HG02981 (cell line): ENCODE measurements around the gene RAB11FIP5.
"Not testable (repeated sequence)": the region's sequence is repeated elsewhere in the genome, so short reads cannot be mapped to it uniquely, and the experiment has no call there.

Experiments
- ATAC-seq: cut with Tn5 transposase; IDR thresholded peaks from one replicate; pipeline ENCODE4 v1.9.1; 2021; ENCODE audit warnings: mild to moderate bottlenecking, moderate library complexity; ENCODE audit not compliant: unreplicated experiment

Gene RAB11FIP5

GRCh38 chr2:73071360-73072128 lies 41.2 kb downstream of the RAB11FIP5 start, which contains the start of gene SFXN5:
TSS of gene SFXN5 (minus strand) at chr2:73071712. CDS start at chr2:73071705, 7 bp downstream.
- peak; percentile 91 for ATAC-seq

GRCh38 chr2:73070643-73071359 lies 41.9 kb downstream of the RAB11FIP5 start:
- peak; percentile 12 for ATAC-seq

GRCh38 chr2:73069855-73070642 lies 42.7 kb downstream of the RAB11FIP5 start:
- no peak for ATAC-seq

GRCh38 chr2:73069041-73069854 lies 43.5 kb downstream of the RAB11FIP5 start:
- ATAC-seq, result no peak

GRCh38 chr2:73068147-73068546 lies 44.6 kb downstream of the RAB11FIP5 start:
- no peak for ATAC-seq

- no peak for ATAC-seq
Measured at GRCh38 chr2:73067043-73067442, 45.7 kb downstream of the RAB11FIP5 start.

- not testable (repeated sequence) for ATAC-seq
Measured at GRCh38 chr2:73065070-73065469, 47.7 kb downstream of the RAB11FIP5 start.

GRCh38 chr2:73063909-73064875 lies 48.6 kb downstream of the RAB11FIP5 start:
- ATAC-seq, result no peak

GRCh38 chr2:73063472-73063871 lies 49.3 kb downstream of the RAB11FIP5 start:
- ATAC-seq, result no peak

- no peak for ATAC-seq
Measured at GRCh38 chr2:73059106-73059505, 53.6 kb downstream of the RAB11FIP5 start.

GRCh38 chr2:73054980-73055379 lies 57.8 kb downstream of the RAB11FIP5 start:
- ATAC-seq, result no peak

- no peak for ATAC-seq
Measured at GRCh38 chr2:73053316-73054114, 59.2 kb downstream of the RAB11FIP5 start.

GRCh38 chr2:73050121-73050545 lies 62.6 kb downstream of the RAB11FIP5 start:
- no peak for ATAC-seq

GRCh38 chr2:73043929-73044832 lies 68.6 kb downstream of the RAB11FIP5 start:
- ATAC-seq, result no peak

- ATAC-seq, result no peak
Measured at GRCh38 chr2:73043276-73043675, 69.5 kb downstream of the RAB11FIP5 start.

- ATAC-seq, result no peak
Measured at GRCh38 chr2:73037947-73038585, 74.7 kb downstream of the RAB11FIP5 start.

GRCh38 chr2:73036766-73037165 lies 76.0 kb downstream of the RAB11FIP5 start:
- ATAC-seq, result no peak
